Measurements from ENCODE around the gene SHLD2.
"Not testable (repeated sequence)": the region's sequence is repeated elsewhere in the genome, so short reads cannot be mapped to it uniquely, and the experiment has no call there.

DNA sequence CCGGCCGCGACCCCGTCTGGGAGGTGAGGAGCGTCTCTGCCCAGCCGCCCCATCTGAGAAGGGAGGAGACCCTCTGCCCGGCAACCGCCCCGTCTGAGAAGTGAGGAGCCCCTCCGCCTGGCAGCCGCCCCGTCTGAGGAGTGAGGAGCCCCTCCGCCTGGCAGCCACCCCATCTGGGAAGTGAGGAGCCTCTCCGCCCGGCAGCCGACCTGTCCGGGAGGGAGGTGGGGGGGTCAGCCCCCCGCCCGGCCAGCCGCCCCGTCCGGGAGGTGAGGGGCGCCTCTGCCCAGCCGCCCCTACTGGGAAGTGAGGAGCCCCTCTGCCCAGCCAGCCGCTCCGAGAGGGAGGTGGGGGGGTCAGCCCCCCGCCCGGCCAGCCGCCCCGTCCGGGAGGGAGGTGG lies 14.4 kb upstream of the SHLD2 start:
- TF ChIP-seq EZH2phosphoT487, CTCF (IDR thresholded peaks at IDR 0.05; ENCODE audit: low read length): not testable (repeated sequence)

Data from MM.1S (cell line).